GM23248 (cell line): Measurements from ENCODE around the gene AHR.

Experiments
- EZH2 ChIP-seq: fragments of 200-600 bp; sonication (generic); IDR thresholded peaks from 2 replicates; pipeline ENCODE4 v1.6.1; 2018; ENCODE audit warnings: antibody characterized with exemption, mild to moderate bottlenecking; ENCODE audit not compliant: insufficient read depth, poor library complexity, severe bottlenecking
- EZH2phosphoT487 ChIP-seq: fragments of 200-600 bp; sonication (generic); IDR thresholded peaks from 2 replicates; pipeline ENCODE4 v1.6.1; 2018; ENCODE audit warnings: antibody characterized with exemption, moderate library complexity, mild to moderate bottlenecking, low read depth; ENCODE audit not compliant: insufficient read depth

DNA sequence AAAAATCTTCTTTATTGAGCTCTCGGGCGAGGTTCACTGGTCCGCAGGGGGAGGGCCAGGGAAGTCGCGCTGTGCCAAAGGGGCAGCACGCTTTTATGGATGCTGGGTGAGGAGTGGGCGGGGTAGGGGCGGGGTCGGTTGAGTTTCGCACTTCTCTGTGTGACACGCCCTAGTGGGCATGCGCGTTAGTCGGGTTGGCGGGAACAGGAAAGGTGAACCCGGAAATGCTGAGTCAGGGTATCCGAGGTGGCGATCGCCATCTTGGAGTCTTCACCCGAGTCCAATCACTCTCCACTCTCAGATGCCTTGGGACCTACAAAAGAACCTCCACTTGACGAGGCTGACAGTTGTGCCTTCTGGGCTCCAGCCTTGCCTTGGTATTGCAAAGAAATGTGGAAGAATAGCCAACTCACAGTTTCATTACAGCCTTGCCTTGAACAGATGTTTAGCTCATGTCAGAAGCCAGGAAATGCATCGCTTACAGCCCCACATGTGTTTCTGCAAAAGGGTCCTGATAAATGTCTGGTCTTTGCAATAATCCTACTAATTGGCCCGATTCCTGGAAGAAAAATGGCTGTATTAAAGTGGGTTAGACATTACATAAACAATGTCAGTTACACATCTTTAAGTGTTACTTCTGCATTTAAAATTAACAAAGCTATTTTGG, 64.1 kb downstream of the AHR start:
- no peak for TF ChIP-seq EZH2phosphoT487
- TF ChIP-seq EZH2 = no peak
